Loucy (cell line): ENCODE results near the gene PDS5B.

Experiments
- H2AFZ ChIP-seq: fragments of 200-600 bp; sonication (generic); 2 replicates; pipeline ENCODE4 v1.6.0; 2016; ENCODE audit warnings: antibody characterized with exemption, mild to moderate bottlenecking, low read length, moderate library complexity
- H3F3A ChIP-seq: fragments of 200-600 bp; 2 replicates; pipeline ENCODE4 v1.6.0; 2016; ENCODE audit warnings: antibody characterized with exemption, low read depth, mild to moderate bottlenecking
- H3K27me3 ChIP-seq: fragments of 200-600 bp; sonication (generic); 2 replicates; pipeline ENCODE4 v1.6.1; 2014; ENCODE audit warnings: low read length, mild to moderate bottlenecking; ENCODE audit not compliant: insufficient read depth, poor library complexity, severe bottlenecking
- H3K36me3 ChIP-seq: fragments of 200-600 bp; sonication (generic); 2 replicates; pipeline ENCODE4 v1.6.1; 2016; ENCODE audit warnings: low read length; ENCODE audit not compliant: insufficient read depth
- H3K4me1 ChIP-seq: fragments of 200-600 bp; sonication (generic); 2 replicates; pipeline ENCODE4 v1.5.1; 2014; ENCODE audit warnings: low read length, mild to moderate bottlenecking; ENCODE audit not compliant: insufficient read depth, poor library complexity, severe bottlenecking
- H3K4me2 ChIP-seq: fragments of 200-600 bp; sonication (generic); 2 replicates; pipeline ENCODE4 v1.6.0; 2014; ENCODE audit warnings: antibody characterized with exemption, low read length, low read depth, mild to moderate bottlenecking; ENCODE audit not compliant: poor library complexity, severe bottlenecking
- H3K4me3 ChIP-seq: fragments of 200-600 bp; sonication (generic); 2 replicates; pipeline ENCODE4 v1.5.1; 2014; ENCODE audit warnings: low read length, mild to moderate bottlenecking, mixed read lengths; ENCODE audit not compliant: poor library complexity, severe bottlenecking
- H3K79me2 ChIP-seq: fragments of 200-600 bp; sonication (generic); 2 replicates; pipeline ENCODE4 v1.6.1; 2014; ENCODE audit warnings: low read length; ENCODE audit not compliant: insufficient read depth
- H3K9ac ChIP-seq: fragments of 200-600 bp; sonication (generic); 2 replicates; pipeline ENCODE4 v1.6.0; 2014; ENCODE audit warnings: mild to moderate bottlenecking, low read depth, low read length, moderate library complexity; ENCODE audit not compliant: poor library complexity, severe bottlenecking
- H3K9me2 ChIP-seq: fragments of 200-600 bp; sonication (generic); replicated peaks from 2 replicates; pipeline ENCODE4 v1.6.1; 2016; ENCODE audit warnings: low read depth, low read length, mixed read lengths
- H3K9me3 ChIP-seq: fragments of 200-600 bp; sonication (generic); 2 replicates; pipeline ENCODE4 v1.6.1; 2014; ENCODE audit warnings: mild to moderate bottlenecking, antibody characterized with exemption, low read length, low read depth; ENCODE audit not compliant: insufficient read depth
- H4K20me1 ChIP-seq: fragments of 200-600 bp; sonication (generic); 2 replicates; pipeline ENCODE4 v1.6.0; 2014; ENCODE audit warnings: antibody characterized with exemption, low read length, mild to moderate bottlenecking; ENCODE audit not compliant: insufficient read depth, poor library complexity, severe bottlenecking
- EZH2phosphoT487 ChIP-seq: fragments of 200-600 bp; IDR thresholded peaks from 2 replicates; pipeline ENCODE4 v1.6.1; 2018; ENCODE audit warnings: antibody characterized with exemption, mild to moderate bottlenecking, moderate library complexity, borderline replicate concordance
- TF ChIP-seq, protein P1 (sequence below): fragments of 200-600 bp; sonication (generic); conservative IDR thresholded peaks from 2 replicates; pipeline ENCODE4 v1.5.1; 2014; ENCODE audit warnings: mild to moderate bottlenecking, antibody characterized with exemption, low read length

PDS5B gene

GRCh38 chr13:32745509-32745908 lies 159.3 kb downstream of the PDS5B start:
- no peak overlapping the region for H3K9ac ChIP-seq
- TF ChIP-seq EZH2phosphoT487: no peak
- TF ChIP-seq, protein P1, sequence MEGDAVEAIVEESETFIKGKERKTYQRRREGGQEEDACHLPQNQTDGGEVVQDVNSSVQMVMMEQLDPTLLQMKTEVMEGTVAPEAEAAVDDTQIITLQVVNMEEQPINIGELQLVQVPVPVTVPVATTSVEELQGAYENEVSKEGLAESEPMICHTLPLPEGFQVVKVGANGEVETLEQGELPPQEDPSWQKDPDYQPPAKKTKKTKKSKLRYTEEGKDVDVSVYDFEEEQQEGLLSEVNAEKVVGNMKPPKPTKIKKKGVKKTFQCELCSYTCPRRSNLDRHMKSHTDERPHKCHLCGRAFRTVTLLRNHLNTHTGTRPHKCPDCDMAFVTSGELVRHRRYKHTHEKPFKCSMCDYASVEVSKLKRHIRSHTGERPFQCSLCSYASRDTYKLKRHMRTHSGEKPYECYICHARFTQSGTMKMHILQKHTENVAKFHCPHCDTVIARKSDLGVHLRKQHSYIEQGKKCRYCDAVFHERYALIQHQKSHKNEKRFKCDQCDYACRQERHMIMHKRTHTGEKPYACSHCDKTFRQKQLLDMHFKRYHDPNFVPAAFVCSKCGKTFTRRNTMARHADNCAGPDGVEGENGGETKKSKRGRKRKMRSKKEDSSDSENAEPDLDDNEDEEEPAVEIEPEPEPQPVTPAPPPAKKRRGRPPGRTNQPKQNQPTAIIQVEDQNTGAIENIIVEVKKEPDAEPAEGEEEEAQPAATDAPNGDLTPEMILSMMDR: no peak
- no peaks in the 10 kb centered on the region for H3F3A ChIP-seq
- no peak overlapping the region for H2AFZ ChIP-seq
- H3K36me3 ChIP-seq: peaks cover 71% of the 10 kb centered on the region
- H3K4me1 ChIP-seq: no peaks in the 10 kb centered on the region
- H3K9me3 ChIP-seq: no peaks in the 10 kb centered on the region
- H3K79me2 ChIP-seq: no peaks in the 10 kb centered on the region
- H3K9me2 ChIP-seq: no peaks in the 10 kb centered on the region
- no peaks in the 10 kb centered on the region for H3K27me3 ChIP-seq
- H4K20me1 ChIP-seq: no peaks in the 10 kb centered on the region
- no peak overlapping the region for H3K4me3 ChIP-seq
- H3K4me2 ChIP-seq: no peak overlapping the region

GRCh38 chr13:32746474-32746873 lies 160.2 kb downstream of the PDS5B start:
- Histone ChIP-seq H3K4me1 (no peaks in the 10 kb centered on the region), H3K9me3 (no peaks in the 10 kb centered on the region), H3K4me3 (no peak overlapping the region), H4K20me1 (no peaks in the 10 kb centered on the region), H3K27me3 (no peaks in the 10 kb centered on the region), H3K9me2 (no peaks in the 10 kb centered on the region), H3K79me2 (no peaks in the 10 kb centered on the region), H3K9ac (no peak overlapping the region), H3K36me3 (peaks cover 69% of the 10 kb centered on the region), H2AFZ (no peak overlapping the region), H3K4me2 (no peak overlapping the region), H3F3A (no peaks in the 10 kb centered on the region)
- TF ChIP-seq, protein P1: no peak
- TF ChIP-seq EZH2phosphoT487: no peak

GRCh38 chr13:32748305-32748704 lies 162.1 kb downstream of the PDS5B start:
- no peak for TF ChIP-seq EZH2phosphoT487
- TF ChIP-seq, protein P1: no peak
- Histone ChIP-seq H4K20me1 (no peaks in the 10 kb centered on the region), H3F3A (no peaks in the 10 kb centered on the region), H3K36me3 (peaks cover 56% of the 10 kb centered on the region), H3K4me3 (no peak overlapping the region), H3K9me2 (no peaks in the 10 kb centered on the region), H3K9ac (no peak overlapping the region), H3K4me2 (no peak overlapping the region), H3K27me3 (no peaks in the 10 kb centered on the region), H3K9me3 (no peaks in the 10 kb centered on the region), H3K4me1 (no peaks in the 10 kb centered on the region), H3K79me2 (no peaks in the 10 kb centered on the region), H2AFZ (no peak overlapping the region)
